IPS-15b (cell line): ENCODE data around the gene FOXI1.
"Not testable (repeated sequence)": the region's sequence is repeated elsewhere in the genome, so short reads cannot be mapped to it uniquely, and the experiment has no call there.

Source experiments
- H3K27me3 ChIP-seq: one replicate; pipeline ENCODE4 v1.6.1; 2013; ENCODE audit warnings: low read length; ENCODE audit not compliant: control insufficient read depth, insufficient read depth
- H3K36me3 ChIP-seq: one replicate; pipeline ENCODE4 v1.6.1; 2013; ENCODE audit warnings: low read length; ENCODE audit not compliant: control insufficient read depth, insufficient read depth
- H3K4me1 ChIP-seq: one replicate; pipeline ENCODE4 v1.6.1; 2013; ENCODE audit warnings: mild to moderate bottlenecking, low read length; ENCODE audit not compliant: control insufficient read depth, insufficient read depth
- H3K4me3 ChIP-seq: one replicate; pipeline ENCODE4 v1.5.1; 2013; ENCODE audit warnings: low read depth, low read length
- H3K9ac ChIP-seq: one replicate; pipeline ENCODE4 v1.6.1; 2013; ENCODE audit warnings: low read depth, mild to moderate bottlenecking, low read length
- H3K9me3 ChIP-seq: one replicate; pipeline ENCODE4 v1.6.1; 2013; ENCODE audit warnings: mild to moderate bottlenecking, low read length; ENCODE audit not compliant: control insufficient read depth, insufficient read depth

FOXI1 gene

GRCh38 chr5:170076739-170077138, 29.0 kb upstream of the FOXI1 start:
- Histone ChIP-seq H3K4me3 (no peak overlapping the region), H3K4me1 (no peaks in the 10 kb centered on the region), H3K9me3 (no peaks in the 10 kb centered on the region), H3K27me3 (no peaks in the 10 kb centered on the region), H3K36me3 (no peaks in the 10 kb centered on the region), H3K9ac (no peak overlapping the region)

- Histone ChIP-seq H3K4me1 (no peaks in the 10 kb centered on the region), H3K9me3 (no peaks in the 10 kb centered on the region), H3K9ac (no peak overlapping the region), H3K4me3 (no peak overlapping the region), H3K27me3 (no peaks in the 10 kb centered on the region), H3K36me3 (no peaks in the 10 kb centered on the region)
These were observed 28.2 kb upstream of the FOXI1 start for GRCh38 chr5:170077526-170077925.

GRCh38 chr5:170078458-170078857, 27.2 kb upstream of the FOXI1 start:
- no peaks in the 10 kb centered on the region for H3K27me3 ChIP-seq

GRCh38 chr5:170078931-170079330, 26.8 kb upstream of the FOXI1 start:
- Histone ChIP-seq H3K9ac (no peak overlapping the region), H3K36me3 (no peaks in the 10 kb centered on the region), H3K4me1 (no peaks in the 10 kb centered on the region), H3K4me3 (no peak overlapping the region), H3K9me3 (no peaks in the 10 kb centered on the region), H3K27me3 (no peaks in the 10 kb centered on the region)

More at GRCh38 chr5:170078458-170078857, 27.2 kb upstream of the FOXI1 start:
- no peaks in the 10 kb centered on the region for H3K9me3 ChIP-seq
- H3K36me3 ChIP-seq = no peaks in the 10 kb centered on the region
- H3K4me3 ChIP-seq = no peak overlapping the region
- H3K4me1 ChIP-seq = no peaks in the 10 kb centered on the region
- H3K9ac ChIP-seq = no peak overlapping the region

GRCh38 chr5:170080217-170080616, 25.5 kb upstream of the FOXI1 start:
- H3K36me3 ChIP-seq = no peaks in the 10 kb centered on the region
- H3K9ac ChIP-seq = no peak overlapping the region
- no peaks in the 10 kb centered on the region for H3K27me3 ChIP-seq

GRCh38 chr5:170080786-170081445, 24.8 kb upstream of the FOXI1 start:
- no peak overlapping the region for H3K9ac ChIP-seq
- no peaks in the 10 kb centered on the region for H3K4me1 ChIP-seq
- H3K27me3 ChIP-seq = no peaks in the 10 kb centered on the region
- no peaks in the 10 kb centered on the region for H3K36me3 ChIP-seq
- H3K4me3 ChIP-seq = no peak overlapping the region
- no peaks in the 10 kb centered on the region for H3K9me3 ChIP-seq

More at GRCh38 chr5:170080217-170080616, 25.5 kb upstream of the FOXI1 start:
- Histone ChIP-seq H3K4me1 (no peaks in the 10 kb centered on the region), H3K9me3 (no peaks in the 10 kb centered on the region), H3K4me3 (no peak overlapping the region)

- Histone ChIP-seq H3K4me3 (no peak overlapping the region), H3K9ac (no peak overlapping the region), H3K36me3 (no peaks in the 10 kb centered on the region), H3K4me1 (no peaks in the 10 kb centered on the region), H3K27me3 (no peaks in the 10 kb centered on the region), H3K9me3 (no peaks in the 10 kb centered on the region)
These were observed 24.1 kb upstream of the FOXI1 start for GRCh38 chr5:170081616-170082015.

GRCh38 chr5:170082701-170083100, 23.0 kb upstream of the FOXI1 start:
- Histone ChIP-seq H3K9me3 (no peaks in the 10 kb centered on the region), H3K9ac (no peak overlapping the region), H3K27me3 (no peaks in the 10 kb centered on the region), H3K4me1 (no peaks in the 10 kb centered on the region), H3K36me3 (no peaks in the 10 kb centered on the region), H3K4me3 (no peak overlapping the region)

- Histone ChIP-seq H3K9me3 (no peaks in the 10 kb centered on the region), H3K27me3 (no peaks in the 10 kb centered on the region), H3K4me3 (no peak overlapping the region), H3K9ac (no peak overlapping the region), H3K36me3 (no peaks in the 10 kb centered on the region), H3K4me1 (no peaks in the 10 kb centered on the region)
These were observed 18.4 kb upstream of the FOXI1 start for GRCh38 chr5:170087168-170087817.

- no peak overlapping the region for H3K9ac ChIP-seq
- H3K36me3 ChIP-seq = no peaks in the 10 kb centered on the region
- no peaks in the 10 kb centered on the region for H3K4me1 ChIP-seq
These were observed 13.1 kb upstream of the FOXI1 start for GRCh38 chr5:170092455-170093101.

GRCh38 chr5:170094329-170094728, 11.4 kb upstream of the FOXI1 start:
- H3K27me3 ChIP-seq, H3K36me3 ChIP-seq, H3K9ac ChIP-seq, H3K4me1 ChIP-seq, H3K4me3 ChIP-seq, H3K9me3 ChIP-seq: not testable (repeated sequence)

More at GRCh38 chr5:170092455-170093101, 13.1 kb upstream of the FOXI1 start:
- H3K9me3 ChIP-seq = no peaks in the 10 kb centered on the region
- no peak overlapping the region for H3K4me3 ChIP-seq
- no peaks in the 10 kb centered on the region for H3K27me3 ChIP-seq

- H3K9ac ChIP-seq = no peak overlapping the region
- no peaks in the 10 kb centered on the region for H3K36me3 ChIP-seq
- no peak overlapping the region for H3K4me3 ChIP-seq
- H3K27me3 ChIP-seq = peaks cover under 1% of the 10 kb centered on the region
- H3K4me1 ChIP-seq = no peaks in the 10 kb centered on the region
- no peaks in the 10 kb centered on the region for H3K9me3 ChIP-seq
These were observed 10.1 kb upstream of the FOXI1 start for GRCh38 chr5:170095646-170096045.
